ENCODE results near the gene FAM13C.

GRCh38 chr10:59244871-59245270 is 117.5 kb downstream of the FAM13C start:
- TF ChIP-seq EZH2 (IDR thresholded peaks at IDR 0.05) (no peak), POLR2AphosphoS5 (IDR thresholded peaks at IDR 0.05; ENCODE audit: borderline replicate concordance, low read depth, low read length) (no peak), FOXP2 (optimal IDR thresholded peaks at IDR 0.05; ENCODE audit: control extremely low read depth, extremely low read length, insufficient read depth) (no peak)
